GM10248 (cell line): ENCODE results near the gene CDKN1A.
"Not testable (repeated sequence)": the region's sequence is repeated elsewhere in the genome, so short reads cannot be mapped to it uniquely, and the experiment has no call there.

Experiments
- CTCF ChIA-PET: fragments of 300-600 bp; sonication (Branson Sonifier 250); formaldehyde crosslinking; extraction: SDS; loops from one replicate; lab custom pipeline; 2021; ENCODE audit warnings: antibody characterized with exemption; lab: Yijun Ruan, JAX
- POLR2A ChIA-PET: fragments of 350-650 bp; sonication (Branson Sonifier 250); formaldehyde crosslinking; extraction: SDS; loops from one replicate; lab custom pipeline; 2020; ENCODE audit warnings: antibody characterized with exemption; lab: Yijun Ruan, JAX
- DNase-seq: peaks from one replicate; pipeline ENCODE4 v3.0.0; 2012; ENCODE audit errors: extremely low spot score
- CTCF ChIP-seq: IDR thresholded peaks from 2 replicates; pipeline ENCODE4 v1.5.1; 2012; ENCODE audit warnings: mild to moderate bottlenecking, low read depth; ENCODE audit errors: extremely low read depth, missing control alignments, control extremely low read depth

Gene CDKN1A

GRCh38 chr6:36651659-36652379 is 26.7 kb upstream of the CDKN1A start:
- ChIA-PET CTCF (interaction anchor here (0.8 to 2.4 kb wide), 10 partner anchors 8 to 107 kb away, joined by 3 to 8 read pairs (median 5); no protein-coding TSS in a partner anchor), POLR2A (interaction anchor here (0.7 to 1.2 kb wide), 2 partner anchors 42 to 46 kb away, joined by 4 to 5 read pairs; no protein-coding TSS in a partner anchor)
- TF ChIP-seq CTCF = no peak
- DNase-seq = no peak

- DNase-seq, POLR2A ChIA-PET: not testable (repeated sequence)
- CTCF ChIA-PET = interaction anchor here (1.1 to 1.8 kb wide), 3 partner anchors 12 to 105 kb away, joined by 3 to 6 read pairs (median 3); no protein-coding TSS in a partner anchor
Measured at GRCh38 chr6:36654469-36654868, 24.0 kb upstream of the CDKN1A start.

GRCh38 chr6:36655085-36655724 is 23.3 kb upstream of the CDKN1A start:
- ChIA-PET POLR2A (interaction anchor here (0.6 kb wide), 1 partner anchor 420 kb away, joined by 7 read pairs; no protein-coding TSS in a partner anchor), CTCF (interaction anchor here (0.8 to 2.5 kb wide), 6 partner anchors 10 to 104 kb away, joined by 3 to 8 read pairs (median 3); no protein-coding TSS in a partner anchor)
- DNase-seq = no peak
- no peak for TF ChIP-seq CTCF

- CTCF ChIA-PET = interaction anchor here (0.9 to 2.5 kb wide), 5 partner anchors 8 to 103 kb away, joined by 3 to 8 read pairs (median 4); no protein-coding TSS in a partner anchor
- DNase-seq = no peak
- TF ChIP-seq CTCF = no peak
- POLR2A ChIA-PET = no interaction called here
Measured at GRCh38 chr6:36656441-36656840, 22.1 kb upstream of the CDKN1A start.

- DNase-seq = no peak
- POLR2A ChIA-PET = interaction anchor here (1.5 kb wide), 1 partner anchor 26 kb away, joined by 3 read pairs; no protein-coding TSS in a partner anchor
- CTCF ChIA-PET = interaction anchor here (2.5 kb wide), 1 partner anchor 8 kb away, joined by 8 read pairs; no protein-coding TSS in a partner anchor
Measured at GRCh38 chr6:36657271-36657670, 21.2 kb upstream of the CDKN1A start.

GRCh38 chr6:36657942-36658544 is 20.5 kb upstream of the CDKN1A start:
- POLR2A ChIA-PET = interaction anchor here (1.5 kb wide), 1 partner anchor 25 kb away, joined by 3 read pairs; no protein-coding TSS in a partner anchor
- TF ChIP-seq CTCF = no peak
- DNase-seq = no peak
- CTCF ChIA-PET = interaction anchor here (0.9 to 1.2 kb wide), 2 partner anchors 9 to 14 kb away, joined by 3 read pairs; no protein-coding TSS in a partner anchor

More at GRCh38 chr6:36657271-36657670, 21.2 kb upstream of the CDKN1A start:
- TF ChIP-seq CTCF = no peak
